ENCODE results near the gene UBE3C.

UBE3C gene

DNA sequence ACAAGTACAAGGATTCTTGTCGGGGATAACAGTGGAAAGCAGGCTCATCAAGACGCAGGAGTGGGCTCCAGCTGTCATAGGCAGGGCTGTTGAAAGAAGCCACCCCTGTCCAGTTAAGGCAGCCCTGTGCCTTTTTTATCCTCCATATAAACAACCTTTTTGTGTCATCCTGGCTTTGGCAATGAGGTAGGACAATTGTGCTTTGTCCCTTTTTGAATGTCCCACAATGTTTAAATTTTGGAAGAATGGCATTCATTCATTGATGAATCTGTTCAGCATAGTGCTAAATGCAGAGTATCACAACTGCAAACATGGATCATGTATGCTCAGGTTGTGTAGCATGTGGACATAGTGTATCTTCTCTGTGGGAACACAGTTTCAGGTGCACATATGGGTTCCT, 66.7 kb downstream of the UBE3C start:
- Histone ChIP-seq H3K36me3 (ENCODE audit: control insufficient read depth in 2 of 2, insufficient read depth in 2 of 2, low read length in 2 of 2) (peaks cover 21 to 32% of the 10 kb centered on the region in 2 donors), H3K9me3 (ENCODE audit: control insufficient read depth in 2 of 2, low read length in 2 of 2) (no peaks in the 10 kb centered on the region), H3K27me3 (ENCODE audit: control insufficient read depth in 1 of 2, insufficient read depth in 2 of 2, low read length in 2 of 2) (no peaks in the 10 kb centered on the region), H3K4me1 (ENCODE audit: control insufficient read depth, insufficient read depth, low read length) (no peaks in the 10 kb centered on the region), H3K9ac (ENCODE audit: low read length in 2 of 2) (no peak overlapping the region), H3K4me3 (ENCODE audit: low read length in 2 of 2) (no peak overlapping the region), H3K27ac (ENCODE audit: low read length) (no peak overlapping the region)

DNA sequence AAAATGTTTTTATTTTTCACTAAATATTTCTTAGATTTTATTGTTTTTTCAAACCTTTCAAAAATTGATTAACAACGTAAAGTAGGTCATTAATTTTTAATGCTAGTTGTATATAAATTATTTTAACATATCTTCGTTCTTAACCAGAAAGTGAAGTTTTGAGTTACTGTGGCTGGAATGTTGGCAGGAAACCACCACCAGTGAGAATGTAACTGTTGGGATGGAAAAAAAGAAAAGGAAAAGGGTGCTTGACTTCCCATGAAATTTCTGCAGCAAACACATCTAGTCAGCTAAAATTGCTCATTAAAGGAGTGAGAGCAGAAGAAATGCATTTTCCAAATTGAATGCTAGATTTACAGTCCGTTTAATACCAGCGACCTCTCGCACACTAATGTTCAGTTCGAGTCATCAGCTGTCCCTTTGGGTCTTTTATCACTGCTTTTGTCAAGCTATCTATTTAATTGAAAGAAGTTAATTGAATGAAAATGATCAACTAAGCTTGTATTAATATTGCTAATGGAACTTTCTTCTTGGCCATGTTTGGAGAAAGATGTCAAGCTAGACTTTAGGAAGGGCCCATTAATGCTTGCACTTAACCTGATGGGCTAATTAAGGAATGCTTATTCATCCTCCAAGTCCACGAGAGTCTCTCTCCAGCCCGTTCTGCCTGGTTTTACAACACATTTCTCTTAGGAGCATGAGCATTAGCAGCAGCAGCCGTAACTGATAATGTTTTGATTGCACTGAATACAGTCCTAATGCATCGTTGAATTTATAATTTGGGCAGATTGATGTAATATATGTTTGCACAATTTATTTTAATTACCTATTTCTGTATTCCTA, 70.1 kb downstream of the UBE3C start:
- Histone ChIP-seq H3K27me3 (ENCODE audit: control insufficient read depth in 1 of 2, insufficient read depth in 2 of 2, low read length in 2 of 2) (no peaks in the 10 kb centered on the region), H3K9me3 (ENCODE audit: control insufficient read depth in 2 of 2, low read length in 2 of 2) (no peaks in the 10 kb centered on the region), H3K4me3 (ENCODE audit: low read length in 2 of 2) (no peak overlapping the region), H3K36me3 (ENCODE audit: control insufficient read depth in 2 of 2, insufficient read depth in 2 of 2, low read length in 2 of 2) (peaks cover 21 to 32% of the 10 kb centered on the region in 2 donors), H3K27ac (ENCODE audit: low read length) (no peak overlapping the region), H3K4me1 (ENCODE audit: control insufficient read depth, insufficient read depth, low read length) (no peaks in the 10 kb centered on the region), H3K9ac (ENCODE audit: low read length in 2 of 2) (no peak overlapping the region)

DNA sequence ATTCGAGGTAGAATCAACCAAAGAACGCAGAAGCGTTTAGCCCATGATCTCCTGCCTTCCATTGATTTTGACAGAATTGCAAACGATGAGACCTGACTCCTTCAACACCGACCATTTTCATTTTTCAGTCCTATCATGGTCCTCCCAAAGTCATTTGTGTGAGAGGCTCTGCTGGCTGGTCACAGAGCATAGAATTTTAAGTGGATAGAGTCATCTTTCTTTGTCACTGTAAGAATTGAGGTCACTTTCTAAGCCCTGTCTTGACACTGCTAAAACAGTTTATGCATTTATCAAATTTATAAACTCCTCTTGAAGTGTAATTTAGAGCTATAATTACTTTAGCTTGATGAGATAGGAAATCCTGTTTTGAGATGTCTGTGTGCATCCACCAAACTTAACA, 72.0 kb downstream of the UBE3C start:
- H3K4me1 ChIP-seq (ENCODE audit: control insufficient read depth, insufficient read depth, low read length) = no peaks in the 10 kb centered on the region
- no peak overlapping the region for H3K9ac ChIP-seq (ENCODE audit: low read length in 2 of 2)
- no peak overlapping the region for H3K27ac ChIP-seq (ENCODE audit: low read length)
- H3K4me3 ChIP-seq (ENCODE audit: low read length in 2 of 2) = no peak overlapping the region
- H3K36me3 ChIP-seq (ENCODE audit: control insufficient read depth in 2 of 2, insufficient read depth in 2 of 2, low read length in 2 of 2) = peaks cover 11 to 20% of the 10 kb centered on the region in 2 donors
- H3K27me3 ChIP-seq (ENCODE audit: control insufficient read depth in 1 of 2, insufficient read depth in 2 of 2, low read length in 2 of 2) = no peaks in the 10 kb centered on the region
- no peaks in the 10 kb centered on the region for H3K9me3 ChIP-seq (ENCODE audit: control insufficient read depth in 2 of 2, low read length in 2 of 2)

DNA sequence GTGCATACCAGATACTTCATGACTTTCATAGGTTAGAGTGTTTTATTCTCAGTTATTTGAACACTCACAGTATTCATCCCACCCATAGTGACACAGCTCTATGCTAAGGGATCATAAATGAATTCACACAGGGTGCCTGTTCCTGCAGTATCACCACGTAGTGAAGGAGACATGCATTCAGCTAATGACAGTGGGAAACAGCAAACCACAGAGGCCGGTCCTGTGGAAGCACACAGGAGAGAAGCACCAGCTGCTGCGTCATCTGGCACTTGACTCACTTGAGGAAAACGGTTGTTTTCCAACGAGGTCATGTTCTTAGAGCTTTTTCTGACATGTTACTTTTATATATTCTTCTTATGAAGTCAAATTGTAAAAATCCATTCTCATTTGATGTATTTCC, 73.0 kb downstream of the UBE3C start:
- Histone ChIP-seq H3K27me3 (ENCODE audit: control insufficient read depth in 1 of 2, insufficient read depth in 2 of 2, low read length in 2 of 2) (no peaks in the 10 kb centered on the region), H3K9ac (ENCODE audit: low read length in 2 of 2) (no peak overlapping the region), H3K36me3 (ENCODE audit: control insufficient read depth in 2 of 2, insufficient read depth in 2 of 2, low read length in 2 of 2) (peaks cover 10 to 19% of the 10 kb centered on the region in 2 donors), H3K4me3 (ENCODE audit: low read length in 2 of 2) (no peak overlapping the region), H3K27ac (ENCODE audit: low read length) (no peak overlapping the region), H3K9me3 (ENCODE audit: control insufficient read depth in 2 of 2, low read length in 2 of 2) (no peaks in the 10 kb centered on the region), H3K4me1 (ENCODE audit: control insufficient read depth, insufficient read depth, low read length) (no peaks in the 10 kb centered on the region)

DNA sequence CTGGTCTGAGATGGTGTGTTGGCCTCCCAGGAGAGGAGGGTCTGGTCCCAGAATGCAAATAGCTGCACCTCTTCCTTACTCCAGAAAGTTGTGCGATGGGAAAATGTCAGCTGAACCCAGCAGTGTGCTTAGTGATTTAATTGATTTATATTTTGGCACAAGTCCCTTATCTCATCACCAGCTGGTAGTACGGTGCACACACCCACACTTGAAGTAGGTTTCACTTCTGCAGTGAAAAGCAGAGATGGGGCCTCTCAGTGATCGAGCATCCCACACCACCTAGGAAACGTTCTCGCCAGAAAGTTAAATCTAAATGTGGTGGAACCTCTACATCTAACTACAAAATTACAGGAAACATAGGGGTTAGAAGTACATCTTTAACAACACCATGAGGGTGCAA, 80.4 kb downstream of the UBE3C start:
- no peaks in the 10 kb centered on the region for H3K27me3 ChIP-seq (ENCODE audit: control insufficient read depth in 1 of 2, insufficient read depth in 2 of 2, low read length in 2 of 2)
- H3K4me3 ChIP-seq (ENCODE audit: low read length in 2 of 2) = no peak overlapping the region
- H3K9ac ChIP-seq (ENCODE audit: low read length in 2 of 2) = no peak overlapping the region
- H3K4me1 ChIP-seq (ENCODE audit: control insufficient read depth, insufficient read depth, low read length) = no peaks in the 10 kb centered on the region
- H3K36me3 ChIP-seq (ENCODE audit: control insufficient read depth in 2 of 2, insufficient read depth in 2 of 2, low read length in 2 of 2) = peaks cover 23% of the 10 kb centered on the region in 2 donors
- no peak overlapping the region for H3K27ac ChIP-seq (ENCODE audit: low read length)
- H3K9me3 ChIP-seq (ENCODE audit: control insufficient read depth in 2 of 2, low read length in 2 of 2) = no peaks in the 10 kb centered on the region

DNA sequence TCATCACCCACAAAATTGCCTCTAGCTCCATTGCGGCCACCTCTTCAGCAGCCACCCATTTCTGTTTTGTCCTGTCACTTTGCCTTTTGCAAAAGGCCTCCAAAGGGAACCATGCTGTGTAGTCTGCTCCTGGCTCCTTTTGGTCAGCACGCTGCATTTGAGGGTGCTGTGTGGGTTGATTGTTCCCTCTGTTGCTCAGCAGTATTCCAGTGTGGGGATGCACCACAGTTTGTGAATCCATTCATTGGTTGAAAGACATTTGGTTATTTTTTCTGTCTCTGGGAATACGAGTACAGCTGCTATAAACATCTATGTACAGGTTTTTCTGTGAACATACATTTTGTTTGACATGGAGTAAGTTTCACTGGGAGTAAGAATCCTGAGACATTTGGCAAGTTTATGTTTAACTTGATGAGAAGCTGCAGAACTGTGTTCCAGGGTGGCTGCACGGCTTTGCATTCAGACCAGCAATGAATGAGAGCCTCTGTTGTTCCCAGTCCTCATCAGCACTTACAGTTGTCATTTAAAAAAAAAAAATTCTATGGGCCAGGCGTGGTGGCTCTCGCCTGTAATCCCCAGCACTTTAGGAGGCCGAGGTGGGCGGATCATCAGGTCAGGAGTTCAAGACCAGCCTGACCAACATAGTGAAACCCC, 82.3 kb downstream of the UBE3C start:
- H3K4me1 ChIP-seq (ENCODE audit: control insufficient read depth, insufficient read depth, low read length) = no peaks in the 10 kb centered on the region
- H3K9ac ChIP-seq (ENCODE audit: low read length in 2 of 2) = no peak overlapping the region
- H3K36me3 ChIP-seq (ENCODE audit: control insufficient read depth in 2 of 2, insufficient read depth in 2 of 2, low read length in 2 of 2) = peaks cover 26 to 34% of the 10 kb centered on the region in 2 donors
- no peaks in the 10 kb centered on the region for H3K27me3 ChIP-seq (ENCODE audit: control insufficient read depth in 1 of 2, insufficient read depth in 2 of 2, low read length in 2 of 2)
- H3K9me3 ChIP-seq (ENCODE audit: control insufficient read depth in 2 of 2, low read length in 2 of 2) = no peaks in the 10 kb centered on the region
- H3K4me3 ChIP-seq (ENCODE audit: low read length in 2 of 2) = no peak overlapping the region
- H3K27ac ChIP-seq (ENCODE audit: low read length) = no peak overlapping the region

DNA sequence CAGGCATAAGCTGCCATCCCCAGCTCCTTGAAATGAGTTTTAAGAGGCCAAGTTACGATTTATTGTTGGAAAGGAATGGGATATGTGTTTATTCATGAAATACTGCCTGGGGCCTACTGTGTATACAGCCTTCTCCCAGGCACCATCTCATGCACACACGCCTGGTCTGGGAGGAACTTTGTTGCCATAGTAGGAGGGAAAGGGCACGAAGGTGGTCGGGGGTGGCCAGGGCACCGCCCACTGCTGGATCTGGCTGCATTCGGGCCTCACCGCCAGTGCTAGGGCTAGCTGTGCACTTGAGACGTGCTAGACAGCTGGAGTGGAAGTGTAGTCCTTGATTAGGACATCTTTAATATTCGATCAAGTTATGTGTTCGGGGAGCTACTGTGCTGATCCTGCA, 84.0 kb downstream of the UBE3C start:
- H3K9me3 ChIP-seq (ENCODE audit: control insufficient read depth in 2 of 2, low read length in 2 of 2) = no peaks in the 10 kb centered on the region
- H3K4me1 ChIP-seq (ENCODE audit: control insufficient read depth, insufficient read depth, low read length) = no peaks in the 10 kb centered on the region
- H3K36me3 ChIP-seq (ENCODE audit: control insufficient read depth in 2 of 2, insufficient read depth in 2 of 2, low read length in 2 of 2) = peaks cover 26 to 43% of the 10 kb centered on the region in 2 donors

DNA sequence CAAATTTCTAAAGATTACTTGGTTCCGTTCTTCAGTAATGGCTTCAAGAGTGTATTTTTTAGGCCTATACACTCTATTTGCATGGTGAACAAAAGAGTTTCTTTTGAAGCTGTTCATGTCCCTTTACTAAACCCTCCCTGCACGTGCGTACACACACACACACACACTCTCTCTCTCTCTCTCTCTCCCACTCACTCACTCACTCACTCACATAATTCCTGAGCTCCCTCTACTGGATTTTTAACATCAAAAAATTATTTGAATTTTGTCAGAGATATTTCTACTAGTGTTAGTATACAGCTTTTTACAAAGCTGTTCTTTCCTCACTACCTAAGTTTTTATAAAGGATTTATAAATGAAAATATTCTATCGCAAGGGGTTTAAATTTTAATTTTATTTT, 85.9 kb downstream of the UBE3C start:
- peaks cover 30 to 39% of the 10 kb centered on the region in 2 donors for H3K36me3 ChIP-seq (ENCODE audit: control insufficient read depth in 2 of 2, insufficient read depth in 2 of 2, low read length in 2 of 2)
- H3K4me3 ChIP-seq (ENCODE audit: low read length in 2 of 2) = no peak overlapping the region
- H3K9me3 ChIP-seq (ENCODE audit: control insufficient read depth in 2 of 2, low read length in 2 of 2) = no peaks in the 10 kb centered on the region
- H3K27me3 ChIP-seq (ENCODE audit: control insufficient read depth in 1 of 2, insufficient read depth in 2 of 2, low read length in 2 of 2) = no peaks in the 10 kb centered on the region
- H3K9ac ChIP-seq (ENCODE audit: low read length in 2 of 2) = no peak overlapping the region
- H3K4me1 ChIP-seq (ENCODE audit: control insufficient read depth, insufficient read depth, low read length) = no peaks in the 10 kb centered on the region
- no peak overlapping the region for H3K27ac ChIP-seq (ENCODE audit: low read length)

More for the DNA sequence above, 84.0 kb downstream of the UBE3C start:
- no peaks in the 10 kb centered on the region for H3K27me3 ChIP-seq (ENCODE audit: control insufficient read depth in 1 of 2, insufficient read depth in 2 of 2, low read length in 2 of 2)
- H3K4me3 ChIP-seq (ENCODE audit: low read length in 2 of 2) = no peak overlapping the region
- no peak overlapping the region for H3K27ac ChIP-seq (ENCODE audit: low read length)
- no peak overlapping the region for H3K9ac ChIP-seq (ENCODE audit: low read length in 2 of 2)

DNA sequence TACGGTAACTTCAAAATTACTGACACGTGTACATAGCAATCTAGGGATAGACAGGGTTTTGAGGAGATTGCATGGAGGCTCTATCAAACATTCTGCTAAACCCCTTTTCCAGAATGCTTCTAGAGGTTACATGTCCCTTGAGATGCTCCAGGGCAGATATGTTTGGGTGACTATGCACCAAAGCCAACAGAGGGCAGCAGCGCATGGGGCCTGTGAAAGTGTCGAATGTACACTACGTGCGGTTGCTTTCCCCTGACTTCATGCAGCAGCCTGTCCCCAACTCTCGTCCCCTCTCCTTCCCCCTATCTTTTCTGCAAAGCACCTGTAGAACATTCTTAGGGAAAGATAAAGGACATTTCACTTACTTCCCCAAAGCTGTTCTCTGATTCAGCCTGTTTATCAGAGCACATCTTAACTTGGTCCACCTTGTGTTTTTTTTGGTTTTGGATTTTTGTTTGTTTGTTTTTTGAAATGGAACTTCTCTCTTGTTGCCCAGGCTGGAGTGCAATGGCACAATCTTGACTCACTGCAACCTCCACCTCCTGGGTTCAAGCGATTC, 90.2 kb downstream of the UBE3C start:
- no peaks in the 10 kb centered on the region for H3K27me3 ChIP-seq (ENCODE audit: control insufficient read depth in 1 of 2, insufficient read depth in 2 of 2, low read length in 2 of 2)
- no peaks in the 10 kb centered on the region for H3K9me3 ChIP-seq (ENCODE audit: control insufficient read depth in 2 of 2, low read length in 2 of 2)
- H3K4me1 ChIP-seq (ENCODE audit: control insufficient read depth, insufficient read depth, low read length) = no peaks in the 10 kb centered on the region
- no peak overlapping the region for H3K4me3 ChIP-seq (ENCODE audit: low read length in 2 of 2)
- no peak overlapping the region for H3K9ac ChIP-seq (ENCODE audit: low read length in 2 of 2)
- peaks cover 26 to 37% of the 10 kb centered on the region in 2 donors for H3K36me3 ChIP-seq (ENCODE audit: control insufficient read depth in 2 of 2, insufficient read depth in 2 of 2, low read length in 2 of 2)
- no peak overlapping the region for H3K27ac ChIP-seq (ENCODE audit: low read length)

DNA sequence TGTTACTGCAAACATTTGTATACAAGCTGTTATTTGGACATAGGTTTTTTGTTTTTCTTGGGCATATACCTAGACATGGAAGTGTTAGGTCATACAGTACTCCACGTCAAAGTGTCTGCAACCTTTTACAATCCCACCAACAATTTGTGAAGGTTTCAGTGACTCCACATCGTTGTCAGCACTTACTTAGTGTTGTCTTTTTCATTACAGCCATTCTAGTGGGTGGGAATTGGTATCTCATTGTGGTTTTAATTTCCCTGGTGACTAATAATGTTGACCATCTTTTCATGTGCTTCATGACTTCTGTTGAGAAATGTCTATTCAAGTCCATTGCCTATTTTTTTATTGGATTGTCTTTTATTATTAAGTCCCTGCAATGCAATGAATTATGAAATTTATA, 95.0 kb downstream of the UBE3C start:
- Histone ChIP-seq H3K9me3 (ENCODE audit: control insufficient read depth in 2 of 2, low read length in 2 of 2) (no peaks in the 10 kb centered on the region), H3K27me3 (ENCODE audit: control insufficient read depth in 1 of 2, insufficient read depth in 2 of 2, low read length in 2 of 2) (no peaks in the 10 kb centered on the region), H3K9ac (ENCODE audit: low read length in 2 of 2) (no peak overlapping the region), H3K36me3 (ENCODE audit: control insufficient read depth in 2 of 2, insufficient read depth in 2 of 2, low read length in 2 of 2) (peaks cover 23 to 25% of the 10 kb centered on the region in 2 donors), H3K27ac (ENCODE audit: low read length) (no peak overlapping the region), H3K4me1 (ENCODE audit: control insufficient read depth, insufficient read depth, low read length) (no peaks in the 10 kb centered on the region), H3K4me3 (ENCODE audit: low read length in 2 of 2) (no peak overlapping the region)

DNA sequence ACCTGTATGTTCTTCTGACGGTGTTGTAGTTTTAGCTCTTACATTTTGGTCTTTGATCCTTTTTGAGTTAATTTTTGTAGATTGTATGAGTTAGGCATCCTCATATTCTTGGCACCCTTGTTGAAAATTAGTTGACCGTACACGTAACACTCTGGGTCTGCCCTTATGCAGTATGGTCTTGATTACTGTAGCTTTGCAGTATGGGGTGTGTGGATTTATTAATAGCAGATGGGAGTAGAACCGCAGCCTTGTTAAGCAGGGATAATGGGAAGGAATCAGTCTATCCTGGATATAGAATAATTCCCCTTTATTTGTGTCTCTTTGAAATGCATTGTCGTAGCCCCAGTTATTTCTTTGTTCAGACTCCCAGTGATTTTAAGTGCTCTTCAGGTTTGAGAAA, 95.5 kb downstream of the UBE3C start:
- Histone ChIP-seq H3K9ac (ENCODE audit: low read length in 2 of 2) (no peak overlapping the region), H3K36me3 (ENCODE audit: control insufficient read depth in 2 of 2, insufficient read depth in 2 of 2, low read length in 2 of 2) (peaks cover 22 to 24% of the 10 kb centered on the region in 2 donors)

More for the DNA sequence above, 95.5 kb downstream of the UBE3C start:
- Histone ChIP-seq H3K27me3 (ENCODE audit: control insufficient read depth in 1 of 2, insufficient read depth in 2 of 2, low read length in 2 of 2) (no peaks in the 10 kb centered on the region), H3K27ac (ENCODE audit: low read length) (no peak overlapping the region), H3K4me1 (ENCODE audit: control insufficient read depth, insufficient read depth, low read length) (no peaks in the 10 kb centered on the region), H3K4me3 (ENCODE audit: low read length in 2 of 2) (no peak overlapping the region), H3K9me3 (ENCODE audit: control insufficient read depth in 2 of 2, low read length in 2 of 2) (no peaks in the 10 kb centered on the region)
